SU-DHL-6 (cell line): ENCODE data around the gene DCLK1.

Experiments used
- H2AFZ ChIP-seq: fragments of 200-600 bp; sonication (generic); 2 replicates; pipeline ENCODE4 v1.6.1; 2014; ENCODE audit warnings: low read depth, mild to moderate bottlenecking, moderate library complexity, mixed read lengths, antibody characterized with exemption, low read length; ENCODE audit not compliant: severe bottlenecking
- H3F3A ChIP-seq: fragments of 200-600 bp; shearing (Covaris generic); 2 replicates; pipeline ENCODE4 v1.6.0; 2016; ENCODE audit warnings: antibody characterized with exemption, mild to moderate bottlenecking; ENCODE audit not compliant: insufficient read depth
- H3K27ac ChIP-seq: fragments of 200-600 bp; sonication (generic); 2 replicates; pipeline ENCODE4 v1.5.1; 2016; ENCODE audit warnings: low read depth, mild to moderate bottlenecking, low read length, moderate library complexity, mixed read lengths
- H3K27me3 ChIP-seq: fragments of 200-600 bp; sonication (generic), shearing (Covaris generic); 2 replicates; pipeline ENCODE4 v1.6.0; 2014; ENCODE audit warnings: mild to moderate bottlenecking, low read length
- H3K36me3 ChIP-seq: fragments of 200-600 bp; sonication (generic); 2 replicates; pipeline ENCODE4 v1.6.1; 2014; ENCODE audit warnings: mild to moderate bottlenecking, low read length, mixed read lengths
- H3K4me2 ChIP-seq: fragments of 300-600, 200-600 bp; shearing (Covaris generic), sonication (generic); 2 replicates; pipeline ENCODE4 v1.6.0; 2014; ENCODE audit warnings: low read length, low read depth, mild to moderate bottlenecking; ENCODE audit not compliant: poor library complexity, severe bottlenecking
- H3K4me3 ChIP-seq: fragments of 200-600 bp; sonication (generic); 2 replicates; pipeline ENCODE4 v1.5.1; 2014; ENCODE audit warnings: antibody characterized with exemption, low read length, mild to moderate bottlenecking, mixed read lengths; ENCODE audit not compliant: insufficient read depth, poor library complexity, severe bottlenecking
- H3K79me2 ChIP-seq: fragments of 200-600 bp; sonication (generic); 2 replicates; pipeline ENCODE4 v1.6.1; 2014; ENCODE audit warnings: mild to moderate bottlenecking, low read length, moderate library complexity; ENCODE audit not compliant: insufficient read depth
- H3K9ac ChIP-seq: fragments of 200-600 bp; sonication (generic); 2 replicates; pipeline ENCODE4 v1.7.0; 2014; ENCODE audit warnings: mild to moderate bottlenecking, low read length
- H3K9me2 ChIP-seq: fragments of 200-600 bp; sonication (generic); replicated peaks from 2 replicates; pipeline ENCODE4 v1.6.1; 2014; ENCODE audit warnings: low read length; ENCODE audit not compliant: insufficient read depth
- H3K9me3 ChIP-seq: fragments of 200-600 bp; sonication (generic); 2 replicates; pipeline ENCODE4 v1.6.1; 2014; ENCODE audit warnings: low read length, mixed read lengths; ENCODE audit not compliant: insufficient read depth
- H4K20me1 ChIP-seq: fragments of 200-600 bp; sonication (generic); 2 replicates; pipeline ENCODE4 v1.6.1; 2014; ENCODE audit warnings: low read depth, mild to moderate bottlenecking, antibody characterized with exemption, low read length, moderate library complexity, mixed read lengths
- EZH2phosphoT487 ChIP-seq: fragments of 200-600 bp; sonication (generic), shearing (Covaris generic); conservative IDR thresholded peaks from 2 replicates; pipeline ENCODE4 v1.6.1; 2018; ENCODE audit warnings: mild to moderate bottlenecking, antibody characterized with exemption, low read length, moderate library complexity, mixed read lengths
- TF ChIP-seq, protein P1 (sequence below): fragments of 200-600 bp; sonication (generic); IDR thresholded peaks from one replicate; pipeline ENCODE4 v1.5.1; 2017; ENCODE audit warnings: antibody characterized with exemption, mild to moderate bottlenecking, low read length, moderate library complexity; ENCODE audit not compliant: insufficient read depth, poor library complexity, severe bottlenecking

Gene DCLK1

GRCh38 chr13:35906636-35907035, 224.5 kb downstream of the DCLK1 start:
- no peak overlapping the region for H2AFZ ChIP-seq
- no peak overlapping the region for H3K9ac ChIP-seq
- H3K9me2 ChIP-seq, result no peaks in the 10 kb centered on the region
- no peaks in the 10 kb centered on the region for H3K27me3 ChIP-seq
- H3K79me2 ChIP-seq, result no peaks in the 10 kb centered on the region
- H3K27ac ChIP-seq, result no peak overlapping the region
- no peaks in the 10 kb centered on the region for H3F3A ChIP-seq
- no peaks in the 10 kb centered on the region for H4K20me1 ChIP-seq
- H3K4me3 ChIP-seq, result no peak overlapping the region
- no peaks in the 10 kb centered on the region for H3K9me3 ChIP-seq
- no peaks in the 10 kb centered on the region for H3K36me3 ChIP-seq
- TF ChIP-seq, protein P1, sequence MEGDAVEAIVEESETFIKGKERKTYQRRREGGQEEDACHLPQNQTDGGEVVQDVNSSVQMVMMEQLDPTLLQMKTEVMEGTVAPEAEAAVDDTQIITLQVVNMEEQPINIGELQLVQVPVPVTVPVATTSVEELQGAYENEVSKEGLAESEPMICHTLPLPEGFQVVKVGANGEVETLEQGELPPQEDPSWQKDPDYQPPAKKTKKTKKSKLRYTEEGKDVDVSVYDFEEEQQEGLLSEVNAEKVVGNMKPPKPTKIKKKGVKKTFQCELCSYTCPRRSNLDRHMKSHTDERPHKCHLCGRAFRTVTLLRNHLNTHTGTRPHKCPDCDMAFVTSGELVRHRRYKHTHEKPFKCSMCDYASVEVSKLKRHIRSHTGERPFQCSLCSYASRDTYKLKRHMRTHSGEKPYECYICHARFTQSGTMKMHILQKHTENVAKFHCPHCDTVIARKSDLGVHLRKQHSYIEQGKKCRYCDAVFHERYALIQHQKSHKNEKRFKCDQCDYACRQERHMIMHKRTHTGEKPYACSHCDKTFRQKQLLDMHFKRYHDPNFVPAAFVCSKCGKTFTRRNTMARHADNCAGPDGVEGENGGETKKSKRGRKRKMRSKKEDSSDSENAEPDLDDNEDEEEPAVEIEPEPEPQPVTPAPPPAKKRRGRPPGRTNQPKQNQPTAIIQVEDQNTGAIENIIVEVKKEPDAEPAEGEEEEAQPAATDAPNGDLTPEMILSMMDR, result no peak
- TF ChIP-seq EZH2phosphoT487, result no peak
- H3K4me2 ChIP-seq, result no peak overlapping the region

GRCh38 chr13:35903075-35903474, 228.1 kb downstream of the DCLK1 start:
- no peaks in the 10 kb centered on the region for H3K79me2 ChIP-seq
- TF ChIP-seq EZH2phosphoT487, result no peak
- TF ChIP-seq, protein P1, result no peak

GRCh38 chr13:35898041-35898440, 233.1 kb downstream of the DCLK1 start:
- Histone ChIP-seq H3K79me2 (no peaks in the 10 kb centered on the region), H3K9ac (no peak overlapping the region), H3F3A (no peaks in the 10 kb centered on the region), H3K27ac (no peak overlapping the region), H3K4me2 (no peak overlapping the region), H3K9me3 (no peaks in the 10 kb centered on the region), H3K4me3 (no peak overlapping the region), H4K20me1 (no peaks in the 10 kb centered on the region), H2AFZ (no peak overlapping the region), H3K9me2 (no peaks in the 10 kb centered on the region), H3K36me3 (no peaks in the 10 kb centered on the region), H3K27me3 (no peaks in the 10 kb centered on the region)
- no peak for TF ChIP-seq EZH2phosphoT487
- TF ChIP-seq, protein P1, result no peak

More at GRCh38 chr13:35903075-35903474, 228.1 kb downstream of the DCLK1 start:
- Histone ChIP-seq H3K4me2 (no peak overlapping the region), H3K9me2 (no peaks in the 10 kb centered on the region), H3K27me3 (no peaks in the 10 kb centered on the region), H3K27ac (no peak overlapping the region), H2AFZ (no peak overlapping the region), H3F3A (no peaks in the 10 kb centered on the region), H3K9me3 (no peaks in the 10 kb centered on the region), H3K9ac (no peak overlapping the region), H3K4me3 (no peak overlapping the region), H3K36me3 (no peaks in the 10 kb centered on the region), H4K20me1 (no peaks in the 10 kb centered on the region)
